HepG2 (cell line): ENCODE measurements around the gene ETF1. TPM values are rescaled to one million over a fixed set of nuclear protein-coding genes. Genes with fewer than 3 reads are reported as not detected.

ENCODE experiments used
- GFI1 ChIP-seq: sonication (generic); formaldehyde crosslinking; IDR thresholded peaks from 2 replicates; pipeline ENCODE4 v1.5.0; 2020; ENCODE audit warnings: missing genetic modification reagents, mild to moderate bottlenecking, borderline replicate concordance
- HNRNPLL ChIP-seq: fragments of 200-400 bp; formaldehyde crosslinking; IDR thresholded peaks from 2 replicates; pipeline ENCODE4 v1.6.1; 2017; ENCODE audit warnings: mild to moderate bottlenecking, low read depth, low read length; ENCODE audit not compliant: poor library complexity, severe bottlenecking
- HOXA3 ChIP-seq: sonication (generic); formaldehyde crosslinking; IDR thresholded peaks from 2 replicates; pipeline ENCODE4 v1.5.0; 2020; ENCODE audit warnings: missing genetic modification reagents
- JUNB ChIP-seq: sonication (generic); formaldehyde crosslinking; IDR thresholded peaks from 2 replicates; pipeline ENCODE4 v1.8.0; 2022; ENCODE audit warnings: missing genetic modification reagents, mild to moderate bottlenecking, borderline replicate concordance
- RXRB ChIP-seq: IDR thresholded peaks from 2 replicates; pipeline ENCODE4 v1.6.1; 2016; ENCODE audit warnings: borderline replicate concordance, missing genetic modification reagents, missing compliant biosample characterization
- SOX13 ChIP-seq, 3 experiments: fragments of 450-650 bp in 1 of 3; sonication (generic) in 1 of 3; formaldehyde crosslinking in 1 of 3; IDR thresholded peaks in 2 of 3; conservative IDR thresholded peaks in 1 of 3; 2 replicates each; pipeline versions ENCODE4 v1.5.0 to v1.6.1; 2016 to 2020; ENCODE audit warnings: antibody characterized with exemption in 1 of 3, mild to moderate bottlenecking in 1 of 3, missing compliant biosample characterization in 1 of 3, missing genetic modification reagents in 1 of 3, moderate library complexity in 1 of 3
- ZFP90 ChIP-seq: sonication (generic); formaldehyde crosslinking; IDR thresholded peaks from 2 replicates; pipeline ENCODE4 v1.8.0; 2022; ENCODE audit warnings: missing genetic modification reagents, mild to moderate bottlenecking, inconsistent platforms, borderline replicate concordance
- ZNF33B ChIP-seq: sonication (generic); formaldehyde crosslinking; IDR thresholded peaks from 2 replicates; pipeline ENCODE4 v1.5.1; 2020; ENCODE audit warnings: mild to moderate bottlenecking, missing genetic modification reagents
- ZNF556 ChIP-seq: sonication (generic); formaldehyde crosslinking; IDR thresholded peaks from 2 replicates; pipeline ENCODE4 v1.4.0; 2020; ENCODE audit warnings: mild to moderate bottlenecking, missing genetic modification reagents, borderline replicate concordance
- ZNF709 ChIP-seq: sonication (generic); formaldehyde crosslinking; IDR thresholded peaks from 2 replicates; pipeline ENCODE4 v1.5.0; 2020; ENCODE audit warnings: mild to moderate bottlenecking, missing genetic modification reagents
- ZNF749 ChIP-seq: sonication (generic); formaldehyde crosslinking; IDR thresholded peaks from 2 replicates; pipeline ENCODE4 v1.8.0; 2022; ENCODE audit warnings: mild to moderate bottlenecking, missing genetic modification reagents, moderate library complexity, borderline replicate concordance
- polyA plus RNA-seq, 8 experiments: library from polyadenylated mRNA; depleted of rRNA in 3 of 8; stranded (reverse) in 7 of 8; unstranded in 1 of 8; fragments of >200 nt; fragmentation: Illumina TruSeq in 4 of 8; extraction: Trizol in 4 of 8; gene quantifications; 2 replicates each; pipeline versions ENCODE4 v1.2.1 to v1.2.3, GENCODE V29; 2011 to 2016; ENCODE audit warnings: low read depth in 4 of 8, missing spikeins in 1 of 8, mixed read lengths in 1 of 8; ENCODE audit not compliant: insufficient read depth in 1 of 8
- total RNA-seq, 5 experiments: library from RNA; depleted of rRNA; stranded (reverse); fragments of >200 nt; fragmentation: Illumina TruSeq; extraction: Trizol; gene quantifications; 2 replicates each; pipeline ENCODE4 v1.2.3, GENCODE V29; 2016; ENCODE audit warnings: low read depth in 1 of 5
- TF ChIP-seq, protein P1 (sequence below): IDR thresholded peaks from 2 replicates; pipeline ENCODE4 v1.6.1; 2016; ENCODE audit warnings: low read depth
- TF ChIP-seq, protein P2 (sequence below): sonication (generic); formaldehyde crosslinking; IDR thresholded peaks from 2 replicates; pipeline ENCODE4 v1.8.0; 2023; ENCODE audit warnings: mild to moderate bottlenecking, missing genetic modification reagents
- TF ChIP-seq, protein P3 (sequence below): fragments of 450-650 bp; IDR thresholded peaks from 2 replicates; pipeline ENCODE4 v1.6.1; 2017
- TF ChIP-seq, protein P4 (sequence below): sonication (generic); formaldehyde crosslinking; IDR thresholded peaks from 2 replicates; pipeline ENCODE4 v1.8.1; 2022; ENCODE audit warnings: mild to moderate bottlenecking, missing genetic modification reagents
- TF ChIP-seq, protein P5 (sequence below): sonication (generic); formaldehyde crosslinking; IDR thresholded peaks from 2 replicates; pipeline ENCODE4 v1.4.0; 2020; ENCODE audit warnings: missing genetic modification reagents, borderline replicate concordance
- TF ChIP-seq, protein P6 (sequence below): sonication (generic); formaldehyde crosslinking; IDR thresholded peaks from 2 replicates; pipeline ENCODE4 v1.4.0; 2020; ENCODE audit warnings: missing genetic modification reagents, borderline replicate concordance

The ETF1 gene
- total and polyA plus RNA-seq, 2 of the 13 experiments (the other 11 are each of a cell fraction or from before 2014, with no cell fraction given), result 52.1 to 184 TPM

DNA sequence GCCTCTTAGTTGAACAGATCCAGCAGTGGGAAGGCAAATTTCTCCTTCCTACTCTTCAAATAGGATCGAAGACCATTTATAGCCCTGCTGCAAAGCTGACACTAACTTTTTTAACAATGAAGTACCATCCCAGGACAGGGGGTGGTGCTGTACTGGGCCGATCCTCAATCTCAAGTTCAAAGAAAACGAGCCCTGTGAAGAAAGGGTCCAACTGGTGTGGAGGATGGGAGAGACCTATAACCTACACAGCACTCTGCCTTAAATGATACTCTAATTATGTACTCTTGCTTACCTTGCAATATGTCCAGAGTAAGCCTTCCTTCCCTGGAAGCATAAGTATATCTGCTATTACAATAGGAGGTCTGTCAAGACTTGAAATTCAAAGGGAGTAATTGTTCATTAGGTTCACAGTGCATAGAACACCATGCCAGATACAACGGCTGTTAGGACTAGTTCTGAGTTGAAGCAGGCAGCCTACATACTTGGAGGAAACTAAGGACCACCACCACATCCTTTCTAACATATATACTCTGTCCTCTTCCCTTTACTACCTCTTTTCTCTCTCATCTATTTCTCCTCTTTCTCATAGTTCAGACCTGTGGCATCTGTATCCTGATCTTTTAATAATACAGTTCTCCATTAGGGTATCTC lies 6.2 kb downstream of the ETF1 start (continued):
- TF ChIP-seq ZNF709 (CRISPR knock-in tag), result no peak
- TF ChIP-seq SOX13 (IDR thresholded peaks at IDR 0.05), result no peak
- peak in 1 of 2 experiments; percentile 26; a peak in 2 of 4 replicates for TF ChIP-seq SOX13 (CRISPR knock-in tag; conservative IDR thresholded peaks at IDR 0.05 in 1 of 2, IDR thresholded peaks at IDR 0.05 in 1 of 2)
- no peak for TF ChIP-seq ZFP90 (CRISPR knock-in tag)
- TF ChIP-seq, protein P1, sequence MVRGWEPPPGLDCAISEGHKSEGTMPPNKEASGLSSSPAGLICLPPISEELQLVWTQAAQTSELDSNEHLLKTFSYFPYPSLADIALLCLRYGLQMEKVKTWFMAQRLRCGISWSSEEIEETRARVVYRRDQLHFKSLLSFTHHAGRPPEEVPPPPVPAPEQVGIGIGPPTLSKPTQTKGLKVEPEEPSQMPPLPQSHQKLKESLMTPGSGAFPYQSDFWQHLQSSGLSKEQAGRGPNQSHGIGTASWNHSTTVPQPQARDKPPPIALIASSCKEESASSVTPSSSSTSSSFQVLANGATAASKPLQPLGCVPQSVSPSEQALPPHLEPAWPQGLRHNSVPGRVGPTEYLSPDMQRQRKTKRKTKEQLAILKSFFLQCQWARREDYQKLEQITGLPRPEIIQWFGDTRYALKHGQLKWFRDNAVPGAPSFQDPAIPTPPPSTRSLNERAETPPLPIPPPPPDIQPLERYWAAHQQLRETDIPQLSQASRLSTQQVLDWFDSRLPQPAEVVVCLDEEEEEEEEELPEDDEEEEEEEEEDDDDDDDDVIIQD (CRISPR knock-in tag), result no peak
- TF ChIP-seq JUNB (CRISPR knock-in tag), result no peak
- TF ChIP-seq RXRB, result peak; percentile 21; the same call in 1 of the 2 replicates
- TF ChIP-seq, protein P2, sequence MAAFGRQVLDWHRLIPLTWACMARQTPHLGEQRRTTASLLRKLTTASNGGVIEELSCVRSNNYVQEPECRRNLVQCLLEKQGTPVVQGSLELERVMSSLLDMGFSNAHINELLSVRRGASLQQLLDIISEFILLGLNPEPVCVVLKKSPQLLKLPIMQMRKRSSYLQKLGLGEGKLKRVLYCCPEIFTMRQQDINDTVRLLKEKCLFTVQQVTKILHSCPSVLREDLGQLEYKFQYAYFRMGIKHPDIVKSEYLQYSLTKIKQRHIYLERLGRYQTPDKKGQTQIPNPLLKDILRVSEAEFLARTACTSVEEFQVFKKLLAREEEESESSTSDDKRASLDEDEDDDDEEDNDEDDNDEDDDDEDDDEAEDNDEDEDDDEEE (CRISPR knock-in tag), result no peak
- TF ChIP-seq, protein P3, sequence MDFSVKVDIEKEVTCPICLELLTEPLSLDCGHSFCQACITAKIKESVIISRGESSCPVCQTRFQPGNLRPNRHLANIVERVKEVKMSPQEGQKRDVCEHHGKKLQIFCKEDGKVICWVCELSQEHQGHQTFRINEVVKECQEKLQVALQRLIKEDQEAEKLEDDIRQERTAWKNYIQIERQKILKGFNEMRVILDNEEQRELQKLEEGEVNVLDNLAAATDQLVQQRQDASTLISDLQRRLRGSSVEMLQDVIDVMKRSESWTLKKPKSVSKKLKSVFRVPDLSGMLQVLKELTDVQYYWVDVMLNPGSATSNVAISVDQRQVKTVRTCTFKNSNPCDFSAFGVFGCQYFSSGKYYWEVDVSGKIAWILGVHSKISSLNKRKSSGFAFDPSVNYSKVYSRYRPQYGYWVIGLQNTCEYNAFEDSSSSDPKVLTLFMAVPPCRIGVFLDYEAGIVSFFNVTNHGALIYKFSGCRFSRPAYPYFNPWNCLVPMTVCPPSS, result no peak
- TF ChIP-seq, protein P4, sequence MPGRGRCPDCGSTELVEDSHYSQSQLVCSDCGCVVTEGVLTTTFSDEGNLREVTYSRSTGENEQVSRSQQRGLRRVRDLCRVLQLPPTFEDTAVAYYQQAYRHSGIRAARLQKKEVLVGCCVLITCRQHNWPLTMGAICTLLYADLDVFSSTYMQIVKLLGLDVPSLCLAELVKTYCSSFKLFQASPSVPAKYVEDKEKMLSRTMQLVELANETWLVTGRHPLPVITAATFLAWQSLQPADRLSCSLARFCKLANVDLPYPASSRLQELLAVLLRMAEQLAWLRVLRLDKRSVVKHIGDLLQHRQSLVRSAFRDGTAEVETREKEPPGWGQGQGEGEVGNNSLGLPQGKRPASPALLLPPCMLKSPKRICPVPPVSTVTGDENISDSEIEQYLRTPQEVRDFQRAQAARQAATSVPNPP (CRISPR knock-in tag), result no peak
- no peak for TF ChIP-seq HOXA3 (CRISPR knock-in tag)
- TF ChIP-seq ZNF33B, result no peak
- TF ChIP-seq, protein P5, sequence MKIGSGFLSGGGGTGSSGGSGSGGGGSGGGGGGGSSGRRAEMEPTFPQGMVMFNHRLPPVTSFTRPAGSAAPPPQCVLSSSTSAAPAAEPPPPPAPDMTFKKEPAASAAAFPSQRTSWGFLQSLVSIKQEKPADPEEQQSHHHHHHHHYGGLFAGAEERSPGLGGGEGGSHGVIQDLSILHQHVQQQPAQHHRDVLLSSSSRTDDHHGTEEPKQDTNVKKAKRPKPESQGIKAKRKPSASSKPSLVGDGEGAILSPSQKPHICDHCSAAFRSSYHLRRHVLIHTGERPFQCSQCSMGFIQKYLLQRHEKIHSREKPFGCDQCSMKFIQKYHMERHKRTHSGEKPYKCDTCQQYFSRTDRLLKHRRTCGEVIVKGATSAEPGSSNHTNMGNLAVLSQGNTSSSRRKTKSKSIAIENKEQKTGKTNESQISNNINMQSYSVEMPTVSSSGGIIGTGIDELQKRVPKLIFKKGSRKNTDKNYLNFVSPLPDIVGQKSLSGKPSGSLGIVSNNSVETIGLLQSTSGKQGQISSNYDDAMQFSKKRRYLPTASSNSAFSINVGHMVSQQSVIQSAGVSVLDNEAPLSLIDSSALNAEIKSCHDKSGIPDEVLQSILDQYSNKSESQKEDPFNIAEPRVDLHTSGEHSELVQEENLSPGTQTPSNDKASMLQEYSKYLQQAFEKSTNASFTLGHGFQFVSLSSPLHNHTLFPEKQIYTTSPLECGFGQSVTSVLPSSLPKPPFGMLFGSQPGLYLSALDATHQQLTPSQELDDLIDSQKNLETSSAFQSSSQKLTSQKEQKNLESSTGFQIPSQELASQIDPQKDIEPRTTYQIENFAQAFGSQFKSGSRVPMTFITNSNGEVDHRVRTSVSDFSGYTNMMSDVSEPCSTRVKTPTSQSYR, result peak; percentile 54; the same call in 1 of the 2 replicates
- TF ChIP-seq ZNF556 (CRISPR knock-in tag), result no peak
- TF ChIP-seq GFI1 (CRISPR knock-in tag), result no peak
- TF ChIP-seq, protein P6, sequence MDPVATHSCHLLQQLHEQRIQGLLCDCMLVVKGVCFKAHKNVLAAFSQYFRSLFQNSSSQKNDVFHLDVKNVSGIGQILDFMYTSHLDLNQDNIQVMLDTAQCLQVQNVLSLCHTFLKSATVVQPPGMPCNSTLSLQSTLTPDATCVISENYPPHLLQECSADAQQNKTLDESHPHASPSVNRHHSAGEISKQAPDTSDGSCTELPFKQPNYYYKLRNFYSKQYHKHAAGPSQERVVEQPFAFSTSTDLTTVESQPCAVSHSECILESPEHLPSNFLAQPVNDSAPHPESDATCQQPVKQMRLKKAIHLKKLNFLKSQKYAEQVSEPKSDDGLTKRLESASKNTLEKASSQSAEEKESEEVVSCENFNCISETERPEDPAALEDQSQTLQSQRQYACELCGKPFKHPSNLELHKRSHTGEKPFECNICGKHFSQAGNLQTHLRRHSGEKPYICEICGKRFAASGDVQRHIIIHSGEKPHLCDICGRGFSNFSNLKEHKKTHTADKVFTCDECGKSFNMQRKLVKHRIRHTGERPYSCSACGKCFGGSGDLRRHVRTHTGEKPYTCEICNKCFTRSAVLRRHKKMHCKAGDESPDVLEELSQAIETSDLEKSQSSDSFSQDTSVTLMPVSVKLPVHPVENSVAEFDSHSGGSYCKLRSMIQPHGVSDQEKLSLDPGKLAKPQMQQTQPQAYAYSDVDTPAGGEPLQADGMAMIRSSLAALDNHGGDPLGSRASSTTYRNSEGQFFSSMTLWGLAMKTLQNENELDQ (CRISPR knock-in tag), result no peak
- no peak for TF ChIP-seq ZNF749
- TF ChIP-seq HNRNPLL, result no peak
